ENCODE measurements around the gene PRC1. TPM values are rescaled to one million over a fixed set of nuclear protein-coding genes. Genes with fewer than 3 reads are reported as not detected.

The PRC1 gene
- total and polyA plus RNA-seq, 10 donors = 6.0 to 40.0 (median 11.7) TPM

- Histone ChIP-seq H3K9me3 (no peaks in the 10 kb centered on the region), H3K27me3 (replicated peaks in 1 of 7) (no peaks in the 10 kb centered on the region), H3K27ac (peak overlapping the region in 1 of 8 donors; percentile 42), H3K4me1 (peaks cover 0 to 12% (median 0%) of the 10 kb centered on the region in 6 donors), H3K4me3 (no peak overlapping the region), H3K36me3 (peaks cover 9 to 100% (median 95%) of the 10 kb centered on the region in 6 donors)
- TF ChIP-seq POLR2AphosphoS5 (IDR thresholded peaks at IDR 0.05) (no peak), POLR2A (IDR thresholded peaks at IDR 0.05) (no peak), CTCF (IDR thresholded peaks at IDR 0.05 in 8 of 11, conservative IDR thresholded peaks at IDR 0.05 in 3 of 11) (no peak)
- intact Hi-C loops (cut with DNase I; ENCODE audit: low total_unique reads) = no loop called here
- 61 to 86% (median 82%) methylated on average over 7 of the region's 7 CpGs for WGBS, 5 donors
- no peak for DNase-seq
Observed at GRCh38 chr15:90945091-90945490, 49.2 kb downstream of the PRC1 start.

GRCh38 chr15:90942354-90943120, 51.8 kb downstream of the PRC1 start:
- Histone ChIP-seq H3K36me3 (peaks cover 9 to 100% (median 92%) of the 10 kb centered on the region in 6 donors), H3K9me3 (no peaks in the 10 kb centered on the region), H3K4me3 (no peak overlapping the region), H3K27me3 (replicated peaks in 1 of 7) (no peaks in the 10 kb centered on the region), H3K4me1 (peaks cover 0 to 4% (median 0%) of the 10 kb centered on the region in 6 donors), H3K27ac (no peak overlapping the region)
- 82 to 93% (median 90%) methylated on average over 12 of the region's 12 CpGs for WGBS, 5 donors
- no peak for TF ChIP-seq POLR2A (IDR thresholded peaks at IDR 0.05)
- no peak for TF ChIP-seq CTCF (IDR thresholded peaks at IDR 0.05 in 8 of 11, conservative IDR thresholded peaks at IDR 0.05 in 3 of 11)
- no peak for TF ChIP-seq POLR2AphosphoS5 (IDR thresholded peaks at IDR 0.05)
- DNase-seq = no peak
- intact Hi-C loops (cut with DNase I; ENCODE audit: low total_unique reads) = no loop called here

GRCh38 chr15:90941038-90941437, 53.3 kb downstream of the PRC1 start:
- TF ChIP-seq POLR2AphosphoS5 (IDR thresholded peaks at IDR 0.05) = no peak
- TF ChIP-seq POLR2A (IDR thresholded peaks at IDR 0.05) = no peak
- TF ChIP-seq CTCF (IDR thresholded peaks at IDR 0.05 in 8 of 11, conservative IDR thresholded peaks at IDR 0.05 in 3 of 11) = no peak
- Histone ChIP-seq H3K4me1 (peaks cover 5 to 17% (median 11%) of the 10 kb centered on the region in 6 donors), H3K27ac (no peak overlapping the region), H3K27me3 (replicated peaks in 1 of 7) (no peaks in the 10 kb centered on the region), H3K9me3 (no peaks in the 10 kb centered on the region), H3K36me3 (peaks cover 9 to 98% (median 78%) of the 10 kb centered on the region in 6 donors), H3K4me3 (no peak overlapping the region)
- intact Hi-C loops (cut with DNase I; ENCODE audit: low total_unique reads) = no loop called here
- WGBS, 5 donors = 94 to 100% (median 97%) methylated on average over 4 of the region's 4 CpGs
- no peak for DNase-seq

GRCh38 chr15:90939756-90940155, 54.6 kb downstream of the PRC1 start:
- Histone ChIP-seq H3K9me3 (no peaks in the 10 kb centered on the region), H3K4me1 (peaks cover 12 to 27% (median 20%) of the 10 kb centered on the region in 6 donors), H3K27ac (no peak overlapping the region), H3K4me3 (no peak overlapping the region), H3K27me3 (replicated peaks in 1 of 7) (no peaks in the 10 kb centered on the region), H3K36me3 (peaks cover 6 to 85% (median 70%) of the 10 kb centered on the region in 6 donors)
- WGBS, 5 donors = 77 to 98% (median 90%) methylated on average over 6 to 7 of the region's 7 CpGs
- DNase-seq = no peak
- TF ChIP-seq POLR2AphosphoS5 (IDR thresholded peaks at IDR 0.05) = no peak
- TF ChIP-seq POLR2A (IDR thresholded peaks at IDR 0.05) = no peak
- no peak for TF ChIP-seq CTCF (IDR thresholded peaks at IDR 0.05 in 8 of 11, conservative IDR thresholded peaks at IDR 0.05 in 3 of 11)
- intact Hi-C loops (cut with DNase I; ENCODE audit: low total_unique reads) = no loop called here
